Hippocampal formation (tissue), 2 donors: ENCODE data around the gene CDH1.
"Not testable (repeated sequence)": the region's sequence is repeated elsewhere in the genome, so short reads cannot be mapped to it uniquely, and the experiment has no call there.

Experiments used
- DNase-seq, 2 donors: peaks; one replicate each; lab custom pipeline; 2025; lab: John Stamatoyannopoulos, UW

CDH1 gene

GRCh38 chr16:68790130-68790761, 53.2 kb downstream of the CDH1 start:
- no peak for DNase-seq

- DNase-seq = no peak
Observed at GRCh38 chr16:68790944-68791343, 53.9 kb downstream of the CDH1 start.

GRCh38 chr16:68792465-68793324, 55.6 kb downstream of the CDH1 start:
- DNase-seq = no peak

GRCh38 chr16:68793401-68793857, 56.3 kb downstream of the CDH1 start:
- no peak for DNase-seq

- DNase-seq = no peak
Observed at GRCh38 chr16:68798398-68798797, 61.3 kb downstream of the CDH1 start.

GRCh38 chr16:68800257-68800875, 63.3 kb downstream of the CDH1 start:
- DNase-seq = peak; percentile 59 to 72

GRCh38 chr16:68802190-68802589, 65.1 kb downstream of the CDH1 start:
- no peak for DNase-seq

- DNase-seq = no peak
Observed at GRCh38 chr16:68806422-68806821, 69.3 kb downstream of the CDH1 start.

GRCh38 chr16:68806981-68807380, 69.9 kb downstream of the CDH1 start:
- no peak for DNase-seq

GRCh38 chr16:68814516-68814915, 77.4 kb downstream of the CDH1 start:
- DNase-seq = no peak

GRCh38 chr16:68823401-68824135, 86.5 kb downstream of the CDH1 start:
- no peak for DNase-seq

GRCh38 chr16:68825427-68825826, 88.3 kb downstream of the CDH1 start:
- no peak for DNase-seq

- DNase-seq = no peak
Observed at GRCh38 chr16:68826652-68827051, 89.6 kb downstream of the CDH1 start.

- DNase-seq = no peak
Observed at GRCh38 chr16:68833251-68833650, 96.2 kb downstream of the CDH1 start.

GRCh38 chr16:68834550-68834949, 97.5 kb downstream of the CDH1 start:
- DNase-seq = no peak

GRCh38 chr16:68835970-68836369, 98.9 kb downstream of the CDH1 start:
- no peak for DNase-seq

GRCh38 chr16:68839831-68840230, 102.7 kb downstream of the CDH1 start:
- DNase-seq = no peak

- not testable (repeated sequence) for DNase-seq
Observed at GRCh38 chr16:68842964-68843481, 105.9 kb downstream of the CDH1 start.

- DNase-seq = peak; percentile 76 to 77
Observed at GRCh38 chr16:68843482-68844210, 106.6 kb downstream of the CDH1 start, which contains the start of gene TANGO6. Gene TANGO6 (plus strand): TSS chr16:68843531. CDS start chr16:68843618, 87 bp downstream.

- peak in 1 of 2 donors; percentile 61 for DNase-seq
Observed at GRCh38 chr16:68844211-68844564, 107.1 kb downstream of the CDH1 start.

GRCh38 chr16:68848786-68849185, 111.7 kb downstream of the CDH1 start:
- DNase-seq = no peak
